Measurements from ENCODE around the gene ITPKB. TPM values are rescaled to one million over a fixed set of nuclear protein-coding genes. Genes with fewer than 3 reads are reported as not detected.
"Not testable (repeated sequence)": the region's sequence is repeated elsewhere in the genome, so short reads cannot be mapped to it uniquely, and the experiment has no call there.

Gene ITPKB
- total RNA-seq, 1 experiment from 2014 or later: 4.4 TPM

GRCh38 chr1:226722901-226723656, 16.0 kb downstream of the ITPKB start:
- intact Hi-C loops (cut with micrococcal nuclease; ENCODE audit: unreplicated experiment): no loop called here
- Mint-ChIP-seq H3K27ac (ENCODE audit: unreplicated experiment) (no peak overlapping the region), H3K9me3 (ENCODE audit: unreplicated experiment) (no peaks in the 10 kb centered on the region), H3K27me3 (ENCODE audit: insufficient read depth, unreplicated experiment) (no peaks in the 10 kb centered on the region), H3K36me3 (ENCODE audit: insufficient read depth, unreplicated experiment) (no peaks in the 10 kb centered on the region), H3K4me3 (ENCODE audit: unreplicated experiment) (no peak overlapping the region), H3K4me1 (ENCODE audit: low read depth, unreplicated experiment) (no peaks in the 10 kb centered on the region)
- no peak for DNase-seq
- Histone ChIP-seq H3K9me3 (no peaks in the 10 kb centered on the region), H3K27me3 (replicated peaks; ENCODE audit: control insufficient read depth, insufficient read depth, low read length) (no peaks in the 10 kb centered on the region), H3K36me3 (ENCODE audit: control insufficient read depth, insufficient read depth, low read length) (no peaks in the 10 kb centered on the region), H3K4me1 (peaks cover 10% of the 10 kb centered on the region; the same call in 1 of the 2 replicates), H3K4me3 (ENCODE audit: low read depth, low read length) (no peak overlapping the region)
- POLR2A ChIA-PET: no interaction called here
- TF ChIP-seq CTCF (IDR thresholded peaks at IDR 0.05; ENCODE audit: insufficient read depth in 1 of 2, low read depth in 1 of 2, low read length in 1 of 2, severe bottlenecking in 1 of 2, unreplicated experiment in 1 of 2): no peak
- no TSS peak for BruUV-seq (replicated peaks)
- CTCF ChIA-PET: no interaction called here

- Mint-ChIP-seq H3K4me1 (ENCODE audit: low read depth, unreplicated experiment) (no peaks in the 10 kb centered on the region), H3K36me3 (ENCODE audit: insufficient read depth, unreplicated experiment) (no peaks in the 10 kb centered on the region), H3K27me3 (ENCODE audit: insufficient read depth, unreplicated experiment) (no peaks in the 10 kb centered on the region), H3K9me3 (ENCODE audit: unreplicated experiment) (no peaks in the 10 kb centered on the region), H3K27ac (ENCODE audit: unreplicated experiment) (no peak overlapping the region), H3K4me3 (ENCODE audit: unreplicated experiment) (no peak overlapping the region)
- POLR2A ChIA-PET: no interaction called here
- TF ChIP-seq CTCF (IDR thresholded peaks at IDR 0.05; ENCODE audit: insufficient read depth in 1 of 2, low read depth in 1 of 2, low read length in 1 of 2, severe bottlenecking in 1 of 2, unreplicated experiment in 1 of 2): no peak
- BruUV-seq (replicated peaks): no TSS peak
- Histone ChIP-seq H3K4me1 (peaks cover 10% of the 10 kb centered on the region; the same call in 1 of the 2 replicates), H3K27me3 (replicated peaks; ENCODE audit: control insufficient read depth, insufficient read depth, low read length) (no peaks in the 10 kb centered on the region), H3K4me3 (ENCODE audit: low read depth, low read length) (no peak overlapping the region), H3K9me3 (no peaks in the 10 kb centered on the region), H3K36me3 (ENCODE audit: control insufficient read depth, insufficient read depth, low read length) (no peaks in the 10 kb centered on the region)
- DNase-seq: no peak
- intact Hi-C loops (cut with micrococcal nuclease; ENCODE audit: unreplicated experiment): no loop called here
- CTCF ChIA-PET: no interaction called here
Measured at GRCh38 chr1:226722240-226722900, 16.7 kb downstream of the ITPKB start.

GRCh38 chr1:226720574-226720973, 18.5 kb downstream of the ITPKB start:
- H3K27me3 Mint-ChIP-seq (ENCODE audit: insufficient read depth, unreplicated experiment); H3K36me3 ChIP-seq (ENCODE audit: control insufficient read depth, insufficient read depth, low read length); DNase-seq; H3K9me3 Mint-ChIP-seq (ENCODE audit: unreplicated experiment); H3K4me3 Mint-ChIP-seq (ENCODE audit: unreplicated experiment); CTCF ChIA-PET; POLR2A ChIA-PET; intact Hi-C loops (cut with micrococcal nuclease; ENCODE audit: unreplicated experiment); H3K27me3 ChIP-seq (replicated peaks; ENCODE audit: control insufficient read depth, insufficient read depth, low read length); H3K4me3 ChIP-seq (ENCODE audit: low read depth, low read length); BruUV-seq (replicated peaks); H3K27ac Mint-ChIP-seq (ENCODE audit: unreplicated experiment); H3K9me3 ChIP-seq; H3K4me1 Mint-ChIP-seq (ENCODE audit: low read depth, unreplicated experiment); H3K36me3 Mint-ChIP-seq (ENCODE audit: insufficient read depth, unreplicated experiment): not testable (repeated sequence)
- peaks cover 10% of the 10 kb centered on the region; the same call in 1 of the 2 replicates for H3K4me1 ChIP-seq
